Measurements from ENCODE around the gene ENTREP3. TPM values are rescaled to one million over a fixed set of nuclear protein-coding genes. Genes with fewer than 3 reads are reported as not detected.
"Not testable (repeated sequence)": the region's sequence is repeated elsewhere in the genome, so short reads cannot be mapped to it uniquely, and the experiment has no call there.

The ENTREP3 gene
- total RNA-seq, 4 donors from 2014 or later, result 8.7 to 13.4 (median 11.9) TPM

DNA sequence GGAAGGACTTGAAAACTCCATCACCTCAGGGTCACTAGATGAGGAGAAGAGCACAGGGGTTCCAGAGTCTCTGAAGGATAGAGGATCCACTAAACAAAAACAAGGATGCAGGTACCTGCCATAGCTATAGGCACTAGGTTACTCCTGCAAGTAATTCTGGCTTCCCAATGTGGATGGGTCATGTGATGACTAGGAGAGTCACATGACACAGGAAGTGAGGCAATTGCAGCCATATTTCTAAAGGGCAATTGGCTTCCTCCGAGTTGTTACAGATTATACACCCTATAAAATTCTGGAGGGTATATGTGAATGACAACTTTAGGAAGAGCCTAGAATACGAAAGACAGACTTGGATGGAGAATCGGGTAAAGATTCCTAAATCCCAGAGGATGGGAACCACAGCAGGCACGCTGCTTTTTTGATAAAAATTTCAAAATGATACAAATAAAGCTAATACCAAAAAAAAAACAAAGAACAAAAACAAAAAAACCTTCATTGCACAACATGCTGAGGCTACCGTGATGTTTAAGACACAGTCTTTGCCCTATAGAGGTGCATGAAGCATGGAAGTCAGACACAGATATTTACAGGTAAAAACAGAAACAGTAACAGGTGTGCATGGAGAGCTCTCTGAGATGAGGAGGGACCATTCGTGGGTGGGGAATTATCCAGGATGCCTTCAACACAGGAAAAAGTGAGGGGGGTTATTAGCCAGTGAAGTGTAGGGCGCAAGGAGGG is 36.3 kb downstream of the ENTREP3 start:
- DNase-seq (ENCODE audit: low spot score) (peak; percentile 63), ATAC-seq (ENCODE audit: low FRiP score) (no peak)
- TF ChIP-seq CTCF (IDR thresholded peaks at IDR 0.05), result no peak

DNA sequence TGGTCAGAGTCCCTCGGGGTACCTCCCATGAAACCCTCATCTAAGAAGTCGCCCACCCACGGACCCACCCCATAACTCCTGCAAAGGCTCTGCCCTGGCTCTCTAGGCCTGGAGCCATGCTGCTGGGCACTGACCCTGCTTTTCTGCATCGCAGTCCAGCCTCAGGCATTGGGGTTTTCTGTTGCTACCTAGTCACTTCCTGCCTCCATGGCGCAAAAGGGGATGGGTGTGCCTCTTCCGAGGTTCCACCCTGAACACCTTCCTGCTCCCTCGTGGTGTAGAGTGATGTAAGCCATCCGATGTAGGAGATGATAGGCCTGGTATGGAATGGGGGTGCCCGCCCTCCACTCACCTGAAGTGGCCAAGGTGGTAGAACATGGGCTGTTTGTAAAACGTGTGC is 40.6 kb downstream of the ENTREP3 start:
- DNase-seq (ENCODE audit: low spot score); ATAC-seq (ENCODE audit: low FRiP score): not testable (repeated sequence)

DNA sequence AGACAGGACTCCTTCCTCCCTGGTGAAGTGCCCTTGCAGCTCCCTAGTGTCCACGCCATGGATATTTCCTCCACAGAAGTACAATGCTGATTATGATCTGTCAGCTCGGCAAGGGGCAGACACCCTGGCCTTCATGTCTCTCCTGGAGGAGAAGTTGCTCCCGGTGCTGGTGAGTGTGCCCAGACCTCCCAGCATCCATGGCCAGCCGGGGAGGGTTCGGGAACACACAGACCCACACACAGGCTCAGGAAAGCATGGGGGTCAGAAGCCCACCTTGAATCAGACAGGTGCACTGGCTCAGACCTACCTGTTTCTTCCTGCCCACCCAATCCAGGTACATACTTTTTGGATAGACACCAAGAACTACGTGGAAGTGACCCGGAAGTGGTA is 43.2 kb downstream of the ENTREP3 start:
- DNase-seq (ENCODE audit: low spot score); ATAC-seq (ENCODE audit: low FRiP score): not testable (repeated sequence)

DNA sequence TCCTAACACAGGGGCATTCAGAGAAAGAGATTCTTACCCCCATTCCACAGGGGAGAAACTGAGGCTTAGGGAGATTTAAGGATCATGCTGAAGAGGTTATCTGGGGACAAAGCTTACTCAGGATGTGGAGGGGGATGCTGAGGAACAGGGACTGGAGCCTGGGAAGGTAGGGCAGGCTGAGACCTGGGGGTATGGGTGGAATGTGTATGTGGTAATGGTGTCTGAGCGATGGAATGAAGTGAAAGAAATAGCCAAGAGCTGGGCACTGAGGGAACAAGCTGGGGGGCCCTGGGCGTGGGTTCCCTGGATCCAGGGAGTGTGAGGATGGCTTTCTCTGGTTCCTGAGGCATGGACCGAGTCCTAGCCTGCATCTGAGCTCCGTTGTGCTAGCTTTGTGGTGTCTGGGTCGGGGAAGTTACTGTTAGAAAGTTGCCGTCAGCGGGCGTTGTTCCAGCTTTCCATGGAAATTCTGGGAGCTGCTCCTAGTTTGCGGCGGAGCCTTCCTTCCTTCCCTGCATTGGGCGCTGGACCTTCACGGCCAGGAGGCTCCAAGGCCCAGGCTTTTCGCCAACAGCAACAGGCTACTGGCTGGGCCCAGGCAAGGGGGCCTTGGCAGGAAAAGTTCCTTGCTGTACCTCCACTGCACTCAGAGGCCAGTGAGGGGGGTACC is 43.8 kb downstream of the ENTREP3 start:
- not testable (repeated sequence) for DNase-seq (ENCODE audit: low spot score); ATAC-seq (ENCODE audit: low FRiP score)

- TF ChIP-seq CTCF (IDR thresholded peaks at IDR 0.05), result no peak
- ATAC-seq (ENCODE audit: low FRiP score) (no peak), DNase-seq (ENCODE audit: low spot score) (no peak)
Measured at GRCh38 chr1:155210314-155211104, 44.8 kb downstream of the ENTREP3 start.

GRCh38 chr1:155209312-155209721 is 46.0 kb downstream of the ENTREP3 start:
- DNase-seq (ENCODE audit: low spot score) (no peak), ATAC-seq (ENCODE audit: low FRiP score) (no peak)
- no peak for TF ChIP-seq CTCF (IDR thresholded peaks at IDR 0.05)

- DNase-seq (ENCODE audit: low spot score) (peak; percentile 68), ATAC-seq (ENCODE audit: low FRiP score) (peak; percentile 81)
- peak in 1 of 3 donors; percentile 12 for TF ChIP-seq CTCF (IDR thresholded peaks at IDR 0.05)
Measured at GRCh38 chr1:155208541-155209311, 46.6 kb downstream of the ENTREP3 start, which contains the start of gene MTX1. MTX1 (plus strand) TSS chr1:155208695; CDS start chr1:155208805, 110 bp downstream.

All from omental fat pad (tissue), 4 donors.